SK-N-SH treated with all-trans-retinoic acid at 6 μM for 48 hours (cell line): ENCODE data around the gene SGSM1.

Source experiments
- ATAC-seq: fragments of 200-7000 bp; cut with Tn5 transposase; 3 replicates; pipeline ENCODE4 v1.9.1; 2020; ENCODE audit warnings: mild to moderate bottlenecking, moderate library complexity
- ARNTL ChIP-seq: fragments of 450-650 bp; formaldehyde crosslinking; IDR thresholded peaks from 2 replicates; pipeline ENCODE4 v1.5.0; 2020; ENCODE audit warnings: low read depth, mild to moderate bottlenecking, moderate library complexity, borderline replicate concordance
- BACH2 ChIP-seq: fragments of 250-450 bp; sonication (Bioruptor Pico); IDR thresholded peaks from 2 replicates; pipeline ENCODE4 v1.9.0; 2021; ENCODE audit warnings: mild to moderate bottlenecking, borderline replicate concordance
- ESRRG ChIP-seq: fragments of 250-450 bp; sonication (Bioruptor Pico); IDR thresholded peaks from 2 replicates; pipeline ENCODE4 v1.6.1; 2021; ENCODE audit warnings: mild to moderate bottlenecking
- GLIS3 ChIP-seq: fragments of 250-450 bp; sonication (Bioruptor Pico); IDR thresholded peaks from 2 replicates; pipeline ENCODE4 v1.5.0; 2020; ENCODE audit warnings: mild to moderate bottlenecking, moderate library complexity
- ISL1 ChIP-seq: fragments of 250-450 bp; sonication (Bioruptor Pico); IDR thresholded peaks from 2 replicates; pipeline ENCODE4 v2.1.2; 2022; ENCODE audit warnings: mild to moderate bottlenecking, moderate library complexity
- OSR1 ChIP-seq: fragments of 250-450 bp; sonication (Bioruptor Pico); IDR thresholded peaks from 2 replicates; pipeline ENCODE4 v1.8.0; 2022; ENCODE audit warnings: moderate library complexity, mild to moderate bottlenecking, inconsistent platforms
- RARB ChIP-seq: fragments of 250-450 bp; sonication (Bioruptor Pico); IDR thresholded peaks from 2 replicates; pipeline ENCODE4 v1.8.0; 2021; ENCODE audit warnings: mild to moderate bottlenecking, moderate library complexity
- SNAI2 ChIP-seq: fragments of 250-450 bp; sonication (Bioruptor Pico); IDR thresholded peaks from 2 replicates; pipeline ENCODE4 v1.5.0; 2020; ENCODE audit warnings: mild to moderate bottlenecking, moderate library complexity
- TCF4 ChIP-seq: fragments of 250-450 bp; sonication (Bioruptor Pico); IDR thresholded peaks from 2 replicates; pipeline ENCODE4 v1.8.0; 2021; ENCODE audit warnings: mild to moderate bottlenecking, moderate library complexity, borderline replicate concordance
- TOX ChIP-seq: fragments of 250-450 bp; sonication (Bioruptor Pico); IDR thresholded peaks from 2 replicates; pipeline ENCODE4 v1.8.0; 2021; ENCODE audit warnings: mild to moderate bottlenecking, moderate library complexity, borderline replicate concordance
- ZC3H10 ChIP-seq: fragments of 250-450 bp; sonication (Bioruptor Pico); IDR thresholded peaks from 2 replicates; pipeline ENCODE4 v1.5.1; 2021; ENCODE audit warnings: mild to moderate bottlenecking, moderate library complexity
- ZFP3 ChIP-seq: fragments of 250-450 bp; sonication (Bioruptor Pico); IDR thresholded peaks from 2 replicates; pipeline ENCODE4 v1.5.0; 2020; ENCODE audit warnings: mild to moderate bottlenecking, moderate library complexity
- ZFP30 ChIP-seq: fragments of 450-650 bp; formaldehyde crosslinking; IDR thresholded peaks from 2 replicates; pipeline ENCODE4 v1.5.0; 2022; ENCODE audit warnings: mild to moderate bottlenecking, moderate library complexity
- ZNF565 ChIP-seq: fragments of 450-650 bp; formaldehyde crosslinking; conservative IDR thresholded peaks from 2 replicates; pipeline ENCODE4 v1.5.0; 2020; ENCODE audit warnings: low read depth, mild to moderate bottlenecking, moderate library complexity
- ZNF8 ChIP-seq: fragments of 450-650 bp; formaldehyde crosslinking; IDR thresholded peaks from 2 replicates; pipeline ENCODE4 v1.5.0; 2020; ENCODE audit warnings: mild to moderate bottlenecking, moderate library complexity
- TF ChIP-seq, protein P1 (sequence below): fragments of 250-450 bp; sonication (Bioruptor Pico); IDR thresholded peaks from 2 replicates; pipeline ENCODE4 v1.5.0; 2020; ENCODE audit warnings: mild to moderate bottlenecking, moderate library complexity
- TF ChIP-seq, protein P2 (sequence below): fragments of 250-450 bp; sonication (Bioruptor Pico); IDR thresholded peaks from 2 replicates; pipeline ENCODE4 v1.5.1; 2020; ENCODE audit warnings: low read depth, mild to moderate bottlenecking, moderate library complexity
- TF ChIP-seq, protein P3 (sequence below): fragments of 250-450 bp; sonication (Bioruptor Pico); IDR thresholded peaks from 2 replicates; pipeline ENCODE4 v1.5.1; 2021; ENCODE audit warnings: mild to moderate bottlenecking, moderate library complexity
- TF ChIP-seq, protein P4 (sequence below): fragments of 250-450 bp; sonication (Bioruptor Pico); IDR thresholded peaks from 2 replicates; pipeline ENCODE4 v1.8.0; 2020; ENCODE audit warnings: mild to moderate bottlenecking, moderate library complexity, borderline replicate concordance

SGSM1 gene

DNA sequence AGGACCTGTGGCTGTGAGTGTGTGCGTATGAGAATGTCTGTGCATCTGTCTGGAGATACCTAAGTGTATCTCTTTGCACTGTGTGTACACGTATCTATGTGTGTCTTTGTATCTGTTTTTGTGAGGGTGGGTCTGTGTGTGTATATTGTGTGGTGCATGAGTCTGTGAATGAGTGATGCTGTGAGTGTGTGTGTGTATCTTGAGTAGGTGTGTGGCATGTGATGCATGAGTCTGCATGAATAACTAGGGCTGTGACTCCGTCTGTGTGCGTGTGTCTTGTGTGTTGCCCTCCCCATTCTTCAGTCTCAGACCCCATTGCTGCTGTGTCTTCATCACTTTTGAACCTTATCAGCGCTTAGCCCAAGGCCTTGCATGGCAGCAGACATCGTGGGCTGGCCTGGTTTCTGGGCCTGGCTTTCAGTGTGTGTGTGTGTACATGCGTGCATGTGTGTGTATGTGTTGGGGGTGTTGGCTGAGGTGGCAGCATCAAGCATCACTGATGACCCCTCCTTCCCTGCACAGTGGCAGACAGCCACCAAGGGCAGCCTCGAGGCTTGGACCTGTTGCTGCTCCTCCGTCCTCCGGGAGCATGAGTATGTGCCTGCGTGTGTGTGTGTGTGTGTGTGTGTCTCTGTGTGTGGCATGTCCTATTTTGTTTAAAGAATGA lies 1.4 kb downstream of the SGSM1 start:
- ATAC-seq: no peak
- TF ChIP-seq ZFP3 (no peak), SNAI2 (CRISPR knock-in tag) (no peak), TCF4 (CRISPR knock-in tag) (no peak), ZC3H10 (CRISPR knock-in tag) (no peak), RARB (CRISPR knock-in tag) (no peak), OSR1 (no peak), ZNF565 (no peak)
- TF ChIP-seq, protein P1, sequence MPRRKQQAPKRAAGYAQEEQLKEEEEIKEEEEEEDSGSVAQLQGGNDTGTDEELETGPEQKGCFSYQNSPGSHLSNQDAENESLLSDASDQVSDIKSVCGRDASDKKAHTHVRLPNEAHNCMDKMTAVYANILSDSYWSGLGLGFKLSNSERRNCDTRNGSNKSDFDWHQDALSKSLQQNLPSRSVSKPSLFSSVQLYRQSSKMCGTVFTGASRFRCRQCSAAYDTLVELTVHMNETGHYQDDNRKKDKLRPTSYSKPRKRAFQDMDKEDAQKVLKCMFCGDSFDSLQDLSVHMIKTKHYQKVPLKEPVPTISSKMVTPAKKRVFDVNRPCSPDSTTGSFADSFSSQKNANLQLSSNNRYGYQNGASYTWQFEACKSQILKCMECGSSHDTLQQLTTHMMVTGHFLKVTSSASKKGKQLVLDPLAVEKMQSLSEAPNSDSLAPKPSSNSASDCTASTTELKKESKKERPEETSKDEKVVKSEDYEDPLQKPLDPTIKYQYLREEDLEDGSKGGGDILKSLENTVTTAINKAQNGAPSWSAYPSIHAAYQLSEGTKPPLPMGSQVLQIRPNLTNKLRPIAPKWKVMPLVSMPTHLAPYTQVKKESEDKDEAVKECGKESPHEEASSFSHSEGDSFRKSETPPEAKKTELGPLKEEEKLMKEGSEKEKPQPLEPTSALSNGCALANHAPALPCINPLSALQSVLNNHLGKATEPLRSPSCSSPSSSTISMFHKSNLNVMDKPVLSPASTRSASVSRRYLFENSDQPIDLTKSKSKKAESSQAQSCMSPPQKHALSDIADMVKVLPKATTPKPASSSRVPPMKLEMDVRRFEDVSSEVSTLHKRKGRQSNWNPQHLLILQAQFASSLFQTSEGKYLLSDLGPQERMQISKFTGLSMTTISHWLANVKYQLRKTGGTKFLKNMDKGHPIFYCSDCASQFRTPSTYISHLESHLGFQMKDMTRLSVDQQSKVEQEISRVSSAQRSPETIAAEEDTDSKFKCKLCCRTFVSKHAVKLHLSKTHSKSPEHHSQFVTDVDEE (CRISPR knock-in tag): no peak
- TF ChIP-seq, all 23 proteins: peak for 0

DNA sequence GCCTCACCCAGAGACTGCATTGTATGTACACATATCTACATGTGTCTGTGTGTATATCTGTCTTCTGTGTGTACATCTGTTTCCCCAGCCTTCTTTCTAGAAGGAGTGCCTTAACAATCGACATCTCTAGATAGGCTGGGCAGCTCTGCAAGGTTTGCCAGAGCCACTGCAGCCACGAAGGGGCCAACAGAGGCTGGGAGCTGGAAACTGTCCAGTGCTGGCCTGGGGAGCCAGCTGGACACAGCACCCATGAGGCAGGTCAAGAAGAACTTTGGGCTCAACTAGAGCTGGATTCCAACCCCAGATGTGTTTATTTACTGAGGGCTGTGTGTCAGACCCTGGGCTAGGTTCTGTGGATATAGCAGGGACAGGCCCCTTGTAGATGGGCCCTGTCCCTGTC lies 3.3 kb downstream of the SGSM1 start:
- no peak for ATAC-seq
- TF ChIP-seq, protein P2, sequence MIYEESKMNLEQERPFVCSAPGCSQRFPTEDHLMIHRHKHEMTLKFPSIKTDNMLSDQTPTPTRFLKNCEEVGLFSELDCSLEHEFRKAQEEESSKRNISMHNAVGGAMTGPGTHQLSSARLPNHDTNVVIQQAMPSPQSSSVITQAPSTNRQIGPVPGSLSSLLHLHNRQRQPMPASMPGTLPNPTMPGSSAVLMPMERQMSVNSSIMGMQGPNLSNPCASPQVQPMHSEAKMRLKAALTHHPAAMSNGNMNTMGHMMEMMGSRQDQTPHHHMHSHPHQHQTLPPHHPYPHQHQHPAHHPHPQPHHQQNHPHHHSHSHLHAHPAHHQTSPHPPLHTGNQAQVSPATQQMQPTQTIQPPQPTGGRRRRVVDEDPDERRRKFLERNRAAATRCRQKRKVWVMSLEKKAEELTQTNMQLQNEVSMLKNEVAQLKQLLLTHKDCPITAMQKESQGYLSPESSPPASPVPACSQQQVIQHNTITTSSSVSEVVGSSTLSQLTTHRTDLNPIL (CRISPR knock-in tag): no peak
- TF ChIP-seq ZFP3 (no peak), ISL1 (CRISPR knock-in tag) (no peak), ARNTL (CRISPR knock-in tag) (no peak), ZC3H10 (CRISPR knock-in tag) (no peak), ZFP30 (CRISPR knock-in tag) (no peak), ZNF565 (no peak), OSR1 (no peak), ESRRG (CRISPR knock-in tag) (no peak), BACH2 (CRISPR knock-in tag) (no peak), TCF4 (CRISPR knock-in tag) (no peak), TOX (CRISPR knock-in tag) (no peak), GLIS3 (CRISPR knock-in tag) (no peak), RARB (CRISPR knock-in tag) (no peak), ZNF8 (CRISPR knock-in tag) (no peak)
- TF ChIP-seq, protein P1 (CRISPR knock-in tag): no peak
- TF ChIP-seq, protein P3, sequence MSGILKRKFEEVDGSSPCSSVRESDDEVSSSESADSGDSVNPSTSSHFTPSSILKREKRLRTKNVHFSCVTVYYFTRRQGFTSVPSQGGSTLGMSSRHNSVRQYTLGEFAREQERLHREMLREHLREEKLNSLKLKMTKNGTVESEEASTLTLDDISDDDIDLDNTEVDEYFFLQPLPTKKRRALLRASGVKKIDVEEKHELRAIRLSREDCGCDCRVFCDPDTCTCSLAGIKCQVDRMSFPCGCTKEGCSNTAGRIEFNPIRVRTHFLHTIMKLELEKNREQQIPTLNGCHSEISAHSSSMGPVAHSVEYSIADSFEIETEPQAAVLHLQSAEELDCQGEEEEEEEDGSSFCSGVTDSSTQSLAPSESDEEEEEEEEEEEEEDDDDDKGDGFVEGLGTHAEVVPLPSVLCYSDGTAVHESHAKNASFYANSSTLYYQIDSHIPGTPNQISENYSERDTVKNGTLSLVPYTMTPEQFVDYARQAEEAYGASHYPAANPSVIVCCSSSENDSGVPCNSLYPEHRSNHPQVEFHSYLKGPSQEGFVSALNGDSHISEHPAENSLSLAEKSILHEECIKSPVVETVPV: no peak
- TF ChIP-seq, protein P4, sequence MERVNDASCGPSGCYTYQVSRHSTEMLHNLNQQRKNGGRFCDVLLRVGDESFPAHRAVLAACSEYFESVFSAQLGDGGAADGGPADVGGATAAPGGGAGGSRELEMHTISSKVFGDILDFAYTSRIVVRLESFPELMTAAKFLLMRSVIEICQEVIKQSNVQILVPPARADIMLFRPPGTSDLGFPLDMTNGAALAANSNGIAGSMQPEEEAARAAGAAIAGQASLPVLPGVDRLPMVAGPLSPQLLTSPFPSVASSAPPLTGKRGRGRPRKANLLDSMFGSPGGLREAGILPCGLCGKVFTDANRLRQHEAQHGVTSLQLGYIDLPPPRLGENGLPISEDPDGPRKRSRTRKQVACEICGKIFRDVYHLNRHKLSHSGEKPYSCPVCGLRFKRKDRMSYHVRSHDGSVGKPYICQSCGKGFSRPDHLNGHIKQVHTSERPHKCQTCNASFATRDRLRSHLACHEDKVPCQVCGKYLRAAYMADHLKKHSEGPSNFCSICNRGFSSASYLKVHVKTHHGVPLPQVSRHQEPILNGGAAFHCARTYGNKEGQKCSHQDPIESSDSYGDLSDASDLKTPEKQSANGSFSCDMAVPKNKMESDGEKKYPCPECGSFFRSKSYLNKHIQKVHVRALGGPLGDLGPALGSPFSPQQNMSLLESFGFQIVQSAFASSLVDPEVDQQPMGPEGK: no peak
